Endothelial cell of umbilical vein (primary cell): Measurements from ENCODE around the gene NDUFS5.

ENCODE experiments used
- CTCF ChIP-seq, 2 donors: IDR thresholded peaks; 1 replicate in 1 of 2; 2 replicates in 1 of 2; pipeline ENCODE4 v1.5.1; 2011; ENCODE audit warnings: low read length in 2 of 2, mild to moderate bottlenecking in 2 of 2, moderate library complexity in 2 of 2, control low read depth in 1 of 2, inconsistent platforms in 1 of 2, low read depth in 1 of 2; ENCODE audit not compliant: insufficient read depth in 1 of 2; ENCODE audit errors: extremely low read depth in 1 of 2
- EZH2 ChIP-seq: IDR thresholded peaks from 2 replicates; pipeline ENCODE4 v1.6.1; 2012; ENCODE audit warnings: borderline replicate concordance, low read depth, mild to moderate bottlenecking, moderate library complexity, low read length, inconsistent platforms; ENCODE audit not compliant: severe bottlenecking
- GATA2 ChIP-seq: IDR thresholded peaks from 2 replicates; pipeline ENCODE4 v1.7.0; 2011; ENCODE audit warnings: low read depth, mild to moderate bottlenecking, moderate library complexity, mixed read lengths, low read length; ENCODE audit not compliant: insufficient read length, insufficient read depth
- JUN ChIP-seq: IDR thresholded peaks from 2 replicates; pipeline ENCODE4 v1.6.1; 2011; ENCODE audit warnings: borderline replicate concordance, low read depth; ENCODE audit not compliant: insufficient read length, insufficient read depth
- MAX ChIP-seq: IDR thresholded peaks from 2 replicates; pipeline ENCODE4 v1.6.1; 2011; ENCODE audit not compliant: insufficient read depth, insufficient read length
- POLR2A ChIP-seq: IDR thresholded peaks from 2 replicates; pipeline ENCODE4 v1.6.1; 2012; ENCODE audit warnings: low read depth, mild to moderate bottlenecking, control low read depth, low read length
- POLR2AphosphoS5 ChIP-seq: IDR thresholded peaks from 2 replicates; pipeline ENCODE4 v1.6.1; 2012; ENCODE audit warnings: low read depth, mild to moderate bottlenecking, control low read depth, low read length, moderate library complexity; ENCODE audit not compliant: insufficient read depth

GRCh38 chr1:39006287-39006686 is 19.9 kb upstream of the NDUFS5 start:
- TF ChIP-seq POLR2AphosphoS5 = no peak
- no peak for TF ChIP-seq CTCF (IDR thresholded peaks at IDR 0.05; ENCODE audit: extremely low read depth in 1 of 2, insufficient read depth in 1 of 2, low read depth in 1 of 2, low read length in 2 of 2)
- TF ChIP-seq EZH2 = no peak
- no peak for TF ChIP-seq POLR2A
- TF ChIP-seq GATA2 = no peak
- no peak for TF ChIP-seq MAX
- no peak for TF ChIP-seq JUN
